DOHH2 (cell line): Measurements from ENCODE around the gene SMTNL1.

ENCODE experiments used
- H3F3A ChIP-seq: fragments of 200-600 bp; sonication (generic), shearing (Covaris generic); 2 replicates; pipeline ENCODE4 v1.6.0; 2016; ENCODE audit warnings: antibody characterized with exemption, mild to moderate bottlenecking; ENCODE audit not compliant: control insufficient read depth, insufficient read depth
- H3K27ac ChIP-seq: fragments of 200-600 bp; sonication (generic); 2 replicates; pipeline ENCODE4 v1.5.1; 2014; ENCODE audit warnings: low read depth, mild to moderate bottlenecking, low read length, moderate library complexity
- H3K27me3 ChIP-seq: fragments of 200-600 bp; sonication (generic); 2 replicates; pipeline ENCODE4 v1.6.1; 2014; ENCODE audit warnings: mild to moderate bottlenecking, low read length, mixed read lengths; ENCODE audit not compliant: control insufficient read depth
- H3K36me3 ChIP-seq: fragments of 200-600 bp; sonication (generic); 2 replicates; pipeline ENCODE4 v1.6.1; 2014; ENCODE audit warnings: mild to moderate bottlenecking, low read length, moderate library complexity, mixed read lengths; ENCODE audit not compliant: control insufficient read depth
- H3K4me1 ChIP-seq: fragments of 200-600 bp; sonication (generic); 2 replicates; pipeline ENCODE4 v1.6.1; 2014; ENCODE audit warnings: mild to moderate bottlenecking, low read length, mixed read lengths; ENCODE audit not compliant: control insufficient read depth
- H3K4me2 ChIP-seq: fragments of 200-600 bp; sonication (generic); 2 replicates; pipeline ENCODE4 v1.6.0; 2014; ENCODE audit warnings: mild to moderate bottlenecking, low read length, moderate library complexity
- H3K4me3 ChIP-seq: fragments of 200-600 bp; sonication (generic); 2 replicates; pipeline ENCODE4 v1.5.1; 2014; ENCODE audit warnings: mild to moderate bottlenecking, low read length, mixed read lengths
- H3K79me2 ChIP-seq: fragments of 200-600 bp; sonication (generic); 2 replicates; pipeline ENCODE4 v1.6.1; 2014; ENCODE audit warnings: mild to moderate bottlenecking, low read length, mixed read lengths; ENCODE audit not compliant: control insufficient read depth
- H3K9me2 ChIP-seq: fragments of 200-600 bp; sonication (generic); replicated peaks from 2 replicates; pipeline ENCODE4 v1.6.1; 2014; ENCODE audit warnings: mild to moderate bottlenecking, low read length, mixed read lengths; ENCODE audit not compliant: control insufficient read depth
- H3K9me3 ChIP-seq: fragments of 200-600 bp; sonication (generic); 2 replicates; pipeline ENCODE4 v1.6.1; 2014; ENCODE audit warnings: antibody characterized with exemption, low read length, mixed read lengths; ENCODE audit not compliant: control insufficient read depth, insufficient read depth
- H4K20me1 ChIP-seq: fragments of 200-600 bp; sonication (generic); 2 replicates; pipeline ENCODE4 v1.6.0; 2014; ENCODE audit warnings: low read depth, mild to moderate bottlenecking, antibody characterized with exemption, low read length, moderate library complexity; ENCODE audit not compliant: control insufficient read depth, insufficient read depth
- EZH2phosphoT487 ChIP-seq: fragments of 200-600 bp; sonication (generic); IDR thresholded peaks from 2 replicates; pipeline ENCODE4 v1.6.1; 2017; ENCODE audit warnings: borderline replicate concordance, mild to moderate bottlenecking, antibody characterized with exemption, low read length, moderate library complexity, mixed read lengths
- TF ChIP-seq, protein P1 (sequence below): fragments of 200-600 bp; sonication (generic); IDR thresholded peaks from one replicate; pipeline ENCODE4 v1.5.1; 2014; ENCODE audit warnings: antibody characterized with exemption, mild to moderate bottlenecking, low read depth, low read length; ENCODE audit not compliant: poor library complexity, severe bottlenecking

Gene SMTNL1

GRCh38 chr11:57511741-57512430, 25.5 kb upstream of the SMTNL1 start:
- Histone ChIP-seq H3K27me3 (no peaks in the 10 kb centered on the region), H3K4me1 (peaks cover 44% of the 10 kb centered on the region), H3K9me3 (no peaks in the 10 kb centered on the region), H3K27ac (peak overlapping the region; percentile 68), H3K4me3 (peak overlapping the region; percentile 79), H3K4me2 (peak overlapping the region; percentile 73), H3F3A (peaks cover 6% of the 10 kb centered on the region; the same call in 1 of the 2 replicates), H3K9me2 (no peaks in the 10 kb centered on the region), H4K20me1 (no peaks in the 10 kb centered on the region), H3K36me3 (peaks cover 16% of the 10 kb centered on the region), H3K79me2 (peaks cover 45% of the 10 kb centered on the region)
- TF ChIP-seq, protein P1, sequence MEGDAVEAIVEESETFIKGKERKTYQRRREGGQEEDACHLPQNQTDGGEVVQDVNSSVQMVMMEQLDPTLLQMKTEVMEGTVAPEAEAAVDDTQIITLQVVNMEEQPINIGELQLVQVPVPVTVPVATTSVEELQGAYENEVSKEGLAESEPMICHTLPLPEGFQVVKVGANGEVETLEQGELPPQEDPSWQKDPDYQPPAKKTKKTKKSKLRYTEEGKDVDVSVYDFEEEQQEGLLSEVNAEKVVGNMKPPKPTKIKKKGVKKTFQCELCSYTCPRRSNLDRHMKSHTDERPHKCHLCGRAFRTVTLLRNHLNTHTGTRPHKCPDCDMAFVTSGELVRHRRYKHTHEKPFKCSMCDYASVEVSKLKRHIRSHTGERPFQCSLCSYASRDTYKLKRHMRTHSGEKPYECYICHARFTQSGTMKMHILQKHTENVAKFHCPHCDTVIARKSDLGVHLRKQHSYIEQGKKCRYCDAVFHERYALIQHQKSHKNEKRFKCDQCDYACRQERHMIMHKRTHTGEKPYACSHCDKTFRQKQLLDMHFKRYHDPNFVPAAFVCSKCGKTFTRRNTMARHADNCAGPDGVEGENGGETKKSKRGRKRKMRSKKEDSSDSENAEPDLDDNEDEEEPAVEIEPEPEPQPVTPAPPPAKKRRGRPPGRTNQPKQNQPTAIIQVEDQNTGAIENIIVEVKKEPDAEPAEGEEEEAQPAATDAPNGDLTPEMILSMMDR = no peak
- no peak for TF ChIP-seq EZH2phosphoT487

DNA sequence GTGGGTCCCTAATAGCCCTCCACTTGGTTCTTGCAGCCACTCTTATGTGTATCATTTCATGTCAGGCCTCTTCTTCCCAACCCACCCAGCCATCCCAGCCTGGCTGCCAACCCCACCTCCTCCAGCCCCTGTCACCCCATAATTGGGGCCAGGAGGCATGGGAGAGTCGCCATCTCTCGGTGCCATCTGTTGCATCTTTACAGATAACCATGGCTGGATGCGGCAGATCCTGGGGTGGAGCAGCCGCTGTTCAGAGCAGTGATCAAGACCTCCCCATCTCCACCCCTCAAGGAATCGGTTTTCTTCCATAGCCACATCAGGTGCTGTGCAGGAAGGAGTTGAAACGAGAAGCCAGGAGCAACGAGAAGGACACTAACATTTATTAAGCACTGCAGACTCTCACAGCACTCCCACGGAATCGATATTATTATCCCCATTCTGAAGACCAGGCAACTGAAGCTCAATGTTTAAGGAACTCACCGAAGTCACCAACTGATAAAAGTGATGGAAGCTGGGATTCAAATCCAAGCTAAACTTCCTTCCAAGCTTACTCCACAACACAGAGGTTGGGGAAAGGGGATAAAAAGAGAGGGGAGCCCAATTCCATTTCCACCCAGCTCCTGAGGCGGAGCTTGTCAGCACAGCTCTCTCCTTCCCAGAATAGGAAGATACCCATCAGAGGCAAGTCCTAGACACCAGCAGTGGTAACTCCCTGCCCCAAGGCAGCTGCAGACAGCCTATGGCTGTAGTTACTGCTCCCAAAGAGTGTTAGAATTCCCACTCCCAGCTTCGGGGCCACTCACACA, 24.5 kb upstream of the SMTNL1 start:
- Histone ChIP-seq H3K4me3 (peak overlapping the region; percentile 79), H3K27me3 (no peaks in the 10 kb centered on the region), H3K36me3 (peaks cover 14% of the 10 kb centered on the region), H3K4me1 (peaks cover 44% of the 10 kb centered on the region), H3F3A (peaks cover 6% of the 10 kb centered on the region; the same call in 1 of the 2 replicates), H3K27ac (peak overlapping the region; percentile 68), H3K9me2 (no peaks in the 10 kb centered on the region), H4K20me1 (no peaks in the 10 kb centered on the region), H3K9me3 (no peaks in the 10 kb centered on the region), H3K4me2 (peak overlapping the region; percentile 73), H3K79me2 (peaks cover 45% of the 10 kb centered on the region)
- TF ChIP-seq, protein P1 = no peak
- no peak for TF ChIP-seq EZH2phosphoT487

DNA sequence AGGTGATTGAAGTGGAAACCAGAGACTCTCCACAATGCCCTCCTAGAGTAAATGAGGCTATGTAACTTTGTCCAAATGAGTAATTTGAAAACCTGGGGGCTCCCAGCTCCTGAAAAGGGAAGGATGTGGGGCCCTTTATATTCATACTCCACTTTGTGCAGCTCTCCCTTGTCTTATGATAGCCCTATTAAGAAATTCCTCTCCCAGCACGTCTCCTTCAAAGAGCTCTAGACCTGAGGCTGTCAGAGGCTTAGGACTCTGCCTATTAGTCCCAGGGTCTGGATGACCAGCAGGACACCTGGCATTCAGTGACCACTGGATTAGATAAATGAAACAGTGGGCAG, 24.0 kb upstream of the SMTNL1 start:
- Histone ChIP-seq H3K4me3 (peak overlapping the region; percentile 79), H3K79me2 (peaks cover 42% of the 10 kb centered on the region), H3K36me3 (peaks cover 14% of the 10 kb centered on the region), H3K4me1 (peaks cover 44% of the 10 kb centered on the region), H4K20me1 (no peaks in the 10 kb centered on the region), H3K27me3 (no peaks in the 10 kb centered on the region), H3K27ac (peak overlapping the region; percentile 68), H3K4me2 (peak overlapping the region; percentile 73), H3K9me2 (no peaks in the 10 kb centered on the region), H3F3A (peaks cover 6% of the 10 kb centered on the region; the same call in 1 of the 2 replicates), H3K9me3 (no peaks in the 10 kb centered on the region)
- no peak for TF ChIP-seq EZH2phosphoT487
- TF ChIP-seq, protein P1 = no peak
